HepG2 (cell line): Measurements from ENCODE around the gene ZCCHC24. TPM values are rescaled to one million over a fixed set of nuclear protein-coding genes. Genes with fewer than 3 reads are reported as not detected.

ENCODE experiments used
- KAT7 ChIP-seq: IDR thresholded peaks from 2 replicates; pipeline ENCODE4 v1.6.1; 2018; ENCODE audit warnings: borderline replicate concordance, missing compliant biosample characterization
- RAD21 ChIP-seq: fragments of 450-650 bp; formaldehyde crosslinking; IDR thresholded peaks from 2 replicates; pipeline ENCODE4 v1.5.0; 2020; ENCODE audit warnings: mild to moderate bottlenecking
- RAD51 ChIP-seq: fragments of 450-650 bp; IDR thresholded peaks from 2 replicates; pipeline ENCODE4 v1.6.1; 2016; ENCODE audit warnings: borderline replicate concordance
- SOX13 ChIP-seq, 3 experiments: fragments of 450-650 bp in 1 of 3; sonication (generic) in 1 of 3; formaldehyde crosslinking in 1 of 3; IDR thresholded peaks in 2 of 3; conservative IDR thresholded peaks in 1 of 3; 2 replicates each; pipeline versions ENCODE4 v1.5.0 to v1.6.1; 2016 to 2020; ENCODE audit warnings: antibody characterized with exemption in 1 of 3, mild to moderate bottlenecking in 1 of 3, missing compliant biosample characterization in 1 of 3, missing genetic modification reagents in 1 of 3, moderate library complexity in 1 of 3
- TBX2 ChIP-seq: sonication (generic); formaldehyde crosslinking; IDR thresholded peaks from 2 replicates; pipeline ENCODE4 v1.5.0; 2020; ENCODE audit warnings: missing genetic modification reagents, mild to moderate bottlenecking, borderline replicate concordance
- TSC22D2 ChIP-seq: sonication (generic); formaldehyde crosslinking; IDR thresholded peaks from 2 replicates; pipeline ENCODE4 v1.5.1; 2020; ENCODE audit warnings: missing genetic modification reagents, mild to moderate bottlenecking, borderline replicate concordance
- ZBTB38 ChIP-seq: sonication (generic); formaldehyde crosslinking; IDR thresholded peaks from 2 replicates; pipeline ENCODE4 v1.5.1; 2020; ENCODE audit warnings: mild to moderate bottlenecking, missing genetic modification reagents
- ZNF224 ChIP-seq: sonication (generic); formaldehyde crosslinking; IDR thresholded peaks from 2 replicates; pipeline ENCODE4 v1.5.0; 2020; ENCODE audit warnings: mild to moderate bottlenecking, missing genetic modification reagents
- ZNF343 ChIP-seq: sonication (generic); formaldehyde crosslinking; IDR thresholded peaks from 2 replicates; pipeline ENCODE4 v1.4.0; 2020; ENCODE audit warnings: mild to moderate bottlenecking, missing genetic modification reagents
- ZNF577 ChIP-seq: sonication (generic); formaldehyde crosslinking; IDR thresholded peaks from 2 replicates; pipeline ENCODE4 v1.4.0; 2020; ENCODE audit warnings: mild to moderate bottlenecking, low read depth, missing genetic modification reagents, borderline replicate concordance
- ZNF674 ChIP-seq: sonication (generic); formaldehyde crosslinking; IDR thresholded peaks from 2 replicates; pipeline ENCODE4 v1.5.0; 2020; ENCODE audit warnings: low read depth, mild to moderate bottlenecking, missing genetic modification reagents
- ZNF709 ChIP-seq: sonication (generic); formaldehyde crosslinking; IDR thresholded peaks from 2 replicates; pipeline ENCODE4 v1.5.0; 2020; ENCODE audit warnings: mild to moderate bottlenecking, missing genetic modification reagents
- ZSCAN12 ChIP-seq: sonication (generic); formaldehyde crosslinking; IDR thresholded peaks from 2 replicates; pipeline ENCODE4 v1.9.0; 2021; ENCODE audit warnings: mild to moderate bottlenecking, missing genetic modification reagents
- ZZZ3 ChIP-seq: sonication (generic); formaldehyde crosslinking; IDR thresholded peaks from 2 replicates; pipeline ENCODE4 v1.4.0; 2020; ENCODE audit warnings: missing genetic modification reagents, mild to moderate bottlenecking, borderline replicate concordance
- polyA plus RNA-seq, 8 experiments: library from polyadenylated mRNA; depleted of rRNA in 3 of 8; stranded (reverse) in 7 of 8; unstranded in 1 of 8; fragments of >200 nt; fragmentation: Illumina TruSeq in 4 of 8; extraction: Trizol in 4 of 8; gene quantifications; 2 replicates each; pipeline versions ENCODE4 v1.2.1 to v1.2.3, GENCODE V29; 2011 to 2016; ENCODE audit warnings: low read depth in 4 of 8, missing spikeins in 1 of 8, mixed read lengths in 1 of 8; ENCODE audit not compliant: insufficient read depth in 1 of 8
- total RNA-seq, 5 experiments: library from RNA; depleted of rRNA; stranded (reverse); fragments of >200 nt; fragmentation: Illumina TruSeq; extraction: Trizol; gene quantifications; 2 replicates each; pipeline ENCODE4 v1.2.3, GENCODE V29; 2016; ENCODE audit warnings: low read depth in 1 of 5
- TF ChIP-seq, protein P1 (sequence below): sonication (generic); formaldehyde crosslinking; IDR thresholded peaks from 2 replicates; pipeline ENCODE4 v1.5.0; 2020; ENCODE audit warnings: mild to moderate bottlenecking, missing genetic modification reagents
- TF ChIP-seq, protein P2 (sequence below): sonication (generic); formaldehyde crosslinking; IDR thresholded peaks from 2 replicates; pipeline ENCODE4 v1.4.0; 2020; ENCODE audit warnings: missing genetic modification reagents
- TF ChIP-seq, protein P3 (sequence below): sonication (generic); formaldehyde crosslinking; IDR thresholded peaks from 2 replicates; pipeline ENCODE4 v1.4.0; 2020; ENCODE audit warnings: mild to moderate bottlenecking, missing genetic modification reagents
- TF ChIP-seq, protein P4 (sequence below): sonication (generic); formaldehyde crosslinking; IDR thresholded peaks from 2 replicates; pipeline ENCODE4 v1.4.0; 2020; ENCODE audit warnings: missing genetic modification reagents
- TF ChIP-seq, protein P5 (sequence below): sonication (generic); formaldehyde crosslinking; IDR thresholded peaks from 2 replicates; pipeline ENCODE4 v1.4.0; 2020; ENCODE audit warnings: missing genetic modification reagents
- TF ChIP-seq, protein P6 (sequence below): sonication (generic); formaldehyde crosslinking; IDR thresholded peaks from 2 replicates; pipeline ENCODE4 v1.8.1; 2023; ENCODE audit warnings: missing genetic modification reagents, mild to moderate bottlenecking, borderline replicate concordance
- TF ChIP-seq, protein P7 (sequence below): sonication (generic); formaldehyde crosslinking; IDR thresholded peaks from 2 replicates; pipeline ENCODE4 v1.8.1; 2023; ENCODE audit warnings: mild to moderate bottlenecking, missing genetic modification reagents, borderline replicate concordance

The ZCCHC24 gene
- total and polyA plus RNA-seq, 2 of the 13 experiments (the other 11 are each of a cell fraction or from before 2014, with no cell fraction given): 3.1 to 7.9 TPM

DNA sequence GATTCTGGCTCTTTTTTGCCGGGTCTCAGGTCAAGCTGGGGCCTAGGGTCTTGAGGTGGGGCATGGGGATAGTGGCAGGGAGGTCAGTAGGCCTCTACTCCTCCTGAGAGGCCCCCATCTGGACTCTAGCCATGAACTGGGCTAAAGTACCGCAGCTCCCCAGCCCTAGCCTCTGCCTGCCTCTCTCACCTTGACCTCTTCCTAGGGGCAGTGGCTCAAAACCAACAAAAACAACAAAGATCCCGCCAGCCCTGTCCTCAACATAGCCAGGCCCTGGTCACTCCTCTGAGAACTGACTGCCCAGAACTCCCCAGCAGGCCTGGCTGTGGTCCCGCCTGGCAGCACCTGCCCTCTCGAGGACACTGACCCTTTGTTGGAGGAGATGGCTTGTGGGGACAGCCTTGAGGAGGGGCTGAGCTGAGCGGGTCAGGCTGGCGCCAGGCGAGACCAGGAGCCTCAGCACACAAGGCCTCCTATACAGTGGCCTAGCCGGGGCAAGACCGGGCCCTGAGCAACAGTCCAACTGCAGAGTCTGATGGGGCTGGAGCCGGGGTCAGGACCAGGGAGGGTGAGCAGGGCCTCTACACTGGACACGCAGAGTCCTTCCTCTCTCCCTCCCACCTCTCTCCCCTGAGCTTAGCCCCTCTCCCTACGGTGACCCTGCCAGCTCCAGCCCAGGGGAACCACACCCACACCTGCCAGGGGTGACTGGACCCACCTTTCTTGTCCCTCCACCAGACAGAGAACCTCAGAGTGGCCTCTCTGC lies 109.8 kb downstream of the ZCCHC24 start (continued):
- TF ChIP-seq, protein P1, sequence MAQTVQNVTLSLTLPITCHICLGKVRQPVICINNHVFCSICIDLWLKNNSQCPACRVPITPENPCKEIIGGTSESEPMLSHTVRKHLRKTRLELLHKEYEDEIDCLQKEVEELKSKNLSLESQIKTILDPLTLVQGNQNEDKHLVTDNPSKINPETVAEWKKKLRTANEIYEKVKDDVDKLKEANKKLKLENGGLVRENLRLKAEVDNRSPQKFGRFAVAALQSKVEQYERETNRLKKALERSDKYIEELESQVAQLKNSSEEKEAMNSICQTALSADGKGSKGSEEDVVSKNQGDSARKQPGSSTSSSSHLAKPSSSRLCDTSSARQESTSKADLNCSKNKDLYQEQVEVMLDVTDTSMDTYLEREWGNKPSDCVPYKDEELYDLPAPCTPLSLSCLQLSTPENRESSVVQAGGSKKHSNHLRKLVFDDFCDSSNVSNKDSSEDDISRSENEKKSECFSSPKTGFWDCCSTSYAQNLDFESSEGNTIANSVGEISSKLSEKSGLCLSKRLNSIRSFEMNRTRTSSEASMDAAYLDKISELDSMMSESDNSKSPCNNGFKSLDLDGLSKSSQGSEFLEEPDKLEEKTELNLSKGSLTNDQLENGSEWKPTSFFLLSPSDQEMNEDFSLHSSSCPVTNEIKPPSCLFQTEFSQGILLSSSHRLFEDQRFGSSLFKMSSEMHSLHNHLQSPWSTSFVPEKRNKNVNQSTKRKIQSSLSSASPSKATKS (CRISPR knock-in tag): no peak
- TF ChIP-seq, protein P2, sequence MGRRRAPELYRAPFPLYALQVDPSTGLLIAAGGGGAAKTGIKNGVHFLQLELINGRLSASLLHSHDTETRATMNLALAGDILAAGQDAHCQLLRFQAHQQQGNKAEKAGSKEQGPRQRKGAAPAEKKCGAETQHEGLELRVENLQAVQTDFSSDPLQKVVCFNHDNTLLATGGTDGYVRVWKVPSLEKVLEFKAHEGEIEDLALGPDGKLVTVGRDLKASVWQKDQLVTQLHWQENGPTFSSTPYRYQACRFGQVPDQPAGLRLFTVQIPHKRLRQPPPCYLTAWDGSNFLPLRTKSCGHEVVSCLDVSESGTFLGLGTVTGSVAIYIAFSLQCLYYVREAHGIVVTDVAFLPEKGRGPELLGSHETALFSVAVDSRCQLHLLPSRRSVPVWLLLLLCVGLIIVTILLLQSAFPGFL (CRISPR knock-in tag): no peak
- TF ChIP-seq RAD21 (peak; percentile 57), KAT7 (0 out of 2 replicates have a peak, but pooled peaks have one; percentile 59), ZNF577 (CRISPR knock-in tag) (no peak), TBX2 (peak; percentile 93), RAD51 (no peak), ZSCAN12 (CRISPR knock-in tag) (no peak), ZBTB38 (peak; percentile 55; the same call in 1 of the 2 replicates), ZNF709 (CRISPR knock-in tag) (no peak), TSC22D2 (CRISPR knock-in tag) (peak; percentile 78), ZNF224 (CRISPR knock-in tag) (no peak), ZNF674 (no peak), SOX13 (IDR thresholded peaks at IDR 0.05) (peak; percentile 67), SOX13 (CRISPR knock-in tag; conservative IDR thresholded peaks at IDR 0.05 in 1 of 2, IDR thresholded peaks at IDR 0.05 in 1 of 2) (peak; percentile 57 to 89; a peak in 2 of 4 replicates), ZZZ3 (CRISPR knock-in tag) (no peak), ZNF343 (CRISPR knock-in tag) (peak; percentile 66; the same call in 1 of the 2 replicates)
- TF ChIP-seq, protein P3, sequence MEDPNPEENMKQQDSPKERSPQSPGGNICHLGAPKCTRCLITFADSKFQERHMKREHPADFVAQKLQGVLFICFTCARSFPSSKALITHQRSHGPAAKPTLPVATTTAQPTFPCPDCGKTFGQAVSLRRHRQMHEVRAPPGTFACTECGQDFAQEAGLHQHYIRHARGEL (CRISPR knock-in tag): no peak
- TF ChIP-seq, protein P4, sequence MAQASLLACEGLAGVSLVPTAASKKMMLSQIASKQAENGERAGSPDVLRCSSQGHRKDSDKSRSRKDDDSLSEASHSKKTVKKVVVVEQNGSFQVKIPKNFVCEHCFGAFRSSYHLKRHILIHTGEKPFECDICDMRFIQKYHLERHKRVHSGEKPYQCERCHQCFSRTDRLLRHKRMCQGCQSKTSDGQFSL (CRISPR knock-in tag): no peak
- TF ChIP-seq, protein P5, sequence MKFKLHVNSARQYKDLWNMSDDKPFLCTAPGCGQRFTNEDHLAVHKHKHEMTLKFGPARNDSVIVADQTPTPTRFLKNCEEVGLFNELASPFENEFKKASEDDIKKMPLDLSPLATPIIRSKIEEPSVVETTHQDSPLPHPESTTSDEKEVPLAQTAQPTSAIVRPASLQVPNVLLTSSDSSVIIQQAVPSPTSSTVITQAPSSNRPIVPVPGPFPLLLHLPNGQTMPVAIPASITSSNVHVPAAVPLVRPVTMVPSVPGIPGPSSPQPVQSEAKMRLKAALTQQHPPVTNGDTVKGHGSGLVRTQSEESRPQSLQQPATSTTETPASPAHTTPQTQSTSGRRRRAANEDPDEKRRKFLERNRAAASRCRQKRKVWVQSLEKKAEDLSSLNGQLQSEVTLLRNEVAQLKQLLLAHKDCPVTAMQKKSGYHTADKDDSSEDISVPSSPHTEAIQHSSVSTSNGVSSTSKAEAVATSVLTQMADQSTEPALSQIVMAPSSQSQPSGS (CRISPR knock-in tag): peak; percentile 59
- TF ChIP-seq, protein P6, sequence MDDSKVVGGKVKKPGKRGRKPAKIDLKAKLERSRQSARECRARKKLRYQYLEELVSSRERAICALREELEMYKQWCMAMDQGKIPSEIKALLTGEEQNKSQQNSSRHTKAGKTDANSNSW (CRISPR knock-in tag): peak; percentile 27; the same call in 1 of the 2 replicates
- TF ChIP-seq, protein P7, sequence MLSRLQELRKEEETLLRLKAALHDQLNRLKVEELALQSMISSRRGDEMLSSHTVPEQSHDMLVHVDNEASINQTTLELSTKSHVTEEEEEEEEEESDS (CRISPR knock-in tag): no peak
